H9 (cell line): ENCODE results near the gene FANK1. TPM values are rescaled to one million over a fixed set of nuclear protein-coding genes. Genes with fewer than 3 reads are reported as not detected.

ENCODE experiments used
- DNase-seq: peaks from one replicate; pipeline ENCODE4 v3.0.0-alpha.2; 2017
- H2AFZ ChIP-seq: one replicate; pipeline ENCODE4 v1.6.1; 2013; ENCODE audit warnings: mild to moderate bottlenecking, low read length, control low read depth, moderate library complexity
- H2AK5ac ChIP-seq: 2 replicates; pipeline ENCODE4 v1.6.1; 2013; ENCODE audit warnings: low read length, control low read depth, mixed read lengths; ENCODE audit not compliant: insufficient read length
- H2BK120ac ChIP-seq: one replicate; pipeline ENCODE4 v1.6.1; 2013; ENCODE audit warnings: low read depth, mild to moderate bottlenecking, low read length, control low read depth, inconsistent platforms; ENCODE audit not compliant: poor library complexity, severe bottlenecking
- H2BK12ac ChIP-seq: 2 replicates; pipeline ENCODE4 v1.6.1; 2013; ENCODE audit warnings: low read length, control low read depth, mixed read lengths, low read depth; ENCODE audit not compliant: insufficient read length
- H2BK15ac ChIP-seq: 2 replicates; pipeline ENCODE4 v1.6.1; 2013; ENCODE audit warnings: low read depth, low read length, control low read depth
- H2BK20ac ChIP-seq: one replicate; pipeline ENCODE4 v1.6.1; 2013; ENCODE audit warnings: low read depth, mild to moderate bottlenecking, low read length, control low read depth, inconsistent platforms; ENCODE audit not compliant: poor library complexity, severe bottlenecking
- H2BK5ac ChIP-seq: 2 replicates; pipeline ENCODE4 v1.6.1; 2013; ENCODE audit warnings: low read length, control low read depth, mixed read lengths; ENCODE audit not compliant: insufficient read length
- H3K14ac ChIP-seq: 2 replicates; pipeline ENCODE4 v1.6.1; 2013; ENCODE audit warnings: low read length, control low read depth; ENCODE audit not compliant: insufficient read depth
- H3K18ac ChIP-seq: 2 replicates; pipeline ENCODE4 v1.6.1; 2013; ENCODE audit warnings: low read depth, mild to moderate bottlenecking, mixed read lengths, low read length, control low read depth; ENCODE audit not compliant: insufficient read length
- H3K23ac ChIP-seq: 2 replicates; pipeline ENCODE4 v1.6.1; 2013; ENCODE audit warnings: low read length, control low read depth, mixed read lengths, low read depth; ENCODE audit not compliant: insufficient read length
- H3K23me2 ChIP-seq: 2 replicates; pipeline ENCODE4 v1.6.1; 2013; ENCODE audit warnings: low read depth, mild to moderate bottlenecking, mixed read lengths, low read length, control low read depth; ENCODE audit not compliant: insufficient read length, poor library complexity, severe bottlenecking
- H3K27ac ChIP-seq: 2 replicates; pipeline ENCODE4 v1.5.1; 2013; ENCODE audit warnings: low read length, control low read depth, mixed read lengths, low read depth; ENCODE audit not compliant: insufficient read length
- H3K27me3 ChIP-seq: 2 replicates; pipeline ENCODE4 v1.6.1; 2013; ENCODE audit warnings: low read length, control low read depth, inconsistent platforms; ENCODE audit not compliant: insufficient read depth
- H3K4ac ChIP-seq: 2 replicates; pipeline ENCODE4 v1.6.1; 2013; ENCODE audit warnings: low read depth, mild to moderate bottlenecking, control low read depth, inconsistent platforms, low read length, moderate library complexity
- H3K4me1 ChIP-seq: 2 replicates; pipeline ENCODE4 v1.6.1; 2013; ENCODE audit warnings: low read length, control low read depth, inconsistent platforms; ENCODE audit not compliant: insufficient read depth
- H3K4me2 ChIP-seq: 2 replicates; pipeline ENCODE4 v1.6.1; 2013; ENCODE audit warnings: low read length, control low read depth, mixed read lengths; ENCODE audit not compliant: insufficient read length, insufficient read depth
- H3K56ac ChIP-seq: 2 replicates; pipeline ENCODE4 v1.6.1; 2013; ENCODE audit warnings: low read depth, mild to moderate bottlenecking, mixed read lengths, low read length, control low read depth; ENCODE audit not compliant: insufficient read length
- H3K79me1 ChIP-seq: 2 replicates; pipeline ENCODE4 v1.6.1; 2013; ENCODE audit warnings: low read depth, mild to moderate bottlenecking, moderate library complexity, low read length, control low read depth, inconsistent platforms; ENCODE audit not compliant: insufficient read depth, poor library complexity, severe bottlenecking
- H3K79me2 ChIP-seq: 2 replicates; pipeline ENCODE4 v1.6.1; 2013; ENCODE audit warnings: low read length, control low read depth, inconsistent platforms; ENCODE audit not compliant: insufficient read depth
- H3K9ac ChIP-seq: 2 replicates; pipeline ENCODE4 v1.6.1; 2013; ENCODE audit warnings: low read length, control low read depth, mixed read lengths; ENCODE audit not compliant: insufficient read length; ENCODE audit errors: extremely low read depth
- H3K9me3 ChIP-seq: one replicate; pipeline ENCODE4 v1.6.1; 2013; ENCODE audit warnings: low read depth, low read length, inconsistent platforms; ENCODE audit not compliant: control insufficient read depth
- H3T11ph ChIP-seq: one replicate; pipeline ENCODE4 v1.6.1; 2013; ENCODE audit warnings: mild to moderate bottlenecking, low read length, control low read depth, inconsistent platforms
- H4K20me1 ChIP-seq: one replicate; pipeline ENCODE4 v1.6.1; 2013; ENCODE audit not compliant: control insufficient read depth, insufficient read length, insufficient read depth
- H4K5ac ChIP-seq: 2 replicates; pipeline ENCODE4 v1.6.1; 2013; ENCODE audit warnings: low read depth, mild to moderate bottlenecking, mixed read lengths, low read length, control low read depth; ENCODE audit not compliant: insufficient read length
- H4K8ac ChIP-seq: replicated peaks from 2 replicates; pipeline ENCODE4 v1.6.1; 2013; ENCODE audit warnings: low read length, control low read depth, mixed read lengths, low read depth; ENCODE audit not compliant: insufficient read length
- H4K91ac ChIP-seq: 2 replicates; pipeline ENCODE4 v1.6.1; 2013; ENCODE audit warnings: low read depth, mild to moderate bottlenecking, moderate library complexity, mixed read lengths, low read length, control low read depth; ENCODE audit not compliant: insufficient read length
- H3K27ac Mint-ChIP-seq, 3 experiments: 2 replicates in 2 of 3; 3 replicates in 1 of 3; pipeline ENCODE4 v1.8.0; 2020 to 2021; ENCODE audit warnings: mixed read lengths in 3 of 3, mild to moderate bottlenecking in 1 of 3, moderate library complexity in 1 of 3
- H3K27me3 Mint-ChIP-seq: 2 replicates; pipeline ENCODE4 v1.8.0; 2021; ENCODE audit warnings: low read depth, mild to moderate bottlenecking, moderate library complexity, mixed read lengths
- H3K36me3 Mint-ChIP-seq, 3 experiments: 2 replicates in 2 of 3; 3 replicates in 1 of 3; pipeline ENCODE4 v1.8.0; 2020 to 2021; ENCODE audit warnings: low read depth in 3 of 3, mixed read lengths in 3 of 3; ENCODE audit not compliant: insufficient read depth in 1 of 3
- H3K4me1 Mint-ChIP-seq, 2 experiments: 2 replicates each; pipeline ENCODE4 v1.8.0; 2020; ENCODE audit warnings: mixed read lengths in 2 of 2
- H3K4me3 Mint-ChIP-seq, 2 experiments: 2 replicates in 1 of 2; 3 replicates in 1 of 2; pipeline ENCODE4 v1.8.0; 2020 to 2021; ENCODE audit warnings: mild to moderate bottlenecking in 2 of 2, mixed read lengths in 2 of 2, moderate library complexity in 1 of 2
- H3K9me3 Mint-ChIP-seq, 2 experiments: 2 replicates in 1 of 2; 3 replicates in 1 of 2; pipeline ENCODE4 v1.8.0; 2020; ENCODE audit warnings: mild to moderate bottlenecking in 2 of 2, mixed read lengths in 2 of 2, moderate library complexity in 1 of 2
- WGBS: extraction: QIAGEN DNeasy Blood & Tissue Kit; methylation state at CpG from one replicate; pipeline ENCODE4 v1.1.7; 2013; ENCODE audit warnings: missing lambda C conversion rate, low lambda C conversion rate, mixed read lengths; ENCODE audit not compliant: insufficient read length; ENCODE audit errors: extremely low coverage; 5-methylcytosine and 5-hydroxymethylcytosine counted together
- total RNA-seq: library from RNA; stranded (reverse); gene quantifications from 2 replicates; pipeline ENCODE4 v1.2.1, GENCODE V29; 2021
- TF ChIP-seq, protein P1 (sequence below): fragments of 200-600 bp; sonication (generic); conservative IDR thresholded peaks from 3 replicates; pipeline ENCODE4 v1.8.0; 2021; ENCODE audit warnings: antibody characterized with exemption, mild to moderate bottlenecking

FANK1 gene
- total RNA-seq, 1 experiment from 2014 or later, result 0.68 TPM

DNA sequence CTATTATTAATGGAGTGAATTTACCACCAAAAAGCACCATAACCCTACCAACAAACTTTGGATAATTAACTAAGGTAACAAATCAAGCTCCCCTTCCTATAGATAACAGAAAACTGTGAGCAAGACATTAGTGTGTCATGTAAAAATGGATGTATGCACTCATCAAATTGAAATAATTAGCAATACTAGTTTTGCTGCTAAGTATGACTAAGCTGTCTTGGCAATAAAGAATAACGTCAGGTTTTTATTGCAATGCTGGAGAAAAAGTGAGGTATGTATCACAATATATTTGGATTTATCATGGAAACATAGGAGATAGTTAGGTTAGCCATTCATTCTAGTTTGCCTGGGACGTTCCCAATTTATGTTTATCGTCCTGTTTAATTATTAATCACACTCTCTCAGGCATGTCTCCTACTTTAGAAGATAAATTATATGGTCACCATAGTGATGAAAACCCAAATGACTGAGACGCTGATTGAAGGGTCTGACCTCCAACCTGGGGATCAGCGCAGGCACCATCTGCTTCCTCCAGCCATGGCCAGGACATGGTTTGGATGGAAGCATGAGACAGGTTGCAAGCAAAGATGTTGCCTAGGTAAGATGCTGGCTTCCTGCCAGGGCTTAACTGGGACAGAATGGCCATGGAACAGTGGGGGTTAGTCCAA is 125.6 kb downstream of the FANK1 start:
- H3K27me3 ChIP-seq, result no peaks in the 10 kb centered on the region; the same call in 1 of the 2 replicates
- no peak overlapping the region for H4K5ac ChIP-seq
- H2BK20ac ChIP-seq, result no peak overlapping the region
- no peak overlapping the region for H4K8ac ChIP-seq
- H3K9ac ChIP-seq, result no peak overlapping the region
- no peak overlapping the region for H3K56ac ChIP-seq
- no peak overlapping the region for H2AFZ ChIP-seq
- no peak overlapping the region for H3K14ac ChIP-seq
- no peak overlapping the region for H3K23ac ChIP-seq
- H3K36me3 Mint-ChIP-seq, result no peaks in the 10 kb centered on the region; a peak in 1 of 7 replicates
- no peak for DNase-seq
- no peak overlapping the region for H3K27ac Mint-ChIP-seq
- H3K4me2 ChIP-seq, result no peak overlapping the region
- TF ChIP-seq, protein P1, sequence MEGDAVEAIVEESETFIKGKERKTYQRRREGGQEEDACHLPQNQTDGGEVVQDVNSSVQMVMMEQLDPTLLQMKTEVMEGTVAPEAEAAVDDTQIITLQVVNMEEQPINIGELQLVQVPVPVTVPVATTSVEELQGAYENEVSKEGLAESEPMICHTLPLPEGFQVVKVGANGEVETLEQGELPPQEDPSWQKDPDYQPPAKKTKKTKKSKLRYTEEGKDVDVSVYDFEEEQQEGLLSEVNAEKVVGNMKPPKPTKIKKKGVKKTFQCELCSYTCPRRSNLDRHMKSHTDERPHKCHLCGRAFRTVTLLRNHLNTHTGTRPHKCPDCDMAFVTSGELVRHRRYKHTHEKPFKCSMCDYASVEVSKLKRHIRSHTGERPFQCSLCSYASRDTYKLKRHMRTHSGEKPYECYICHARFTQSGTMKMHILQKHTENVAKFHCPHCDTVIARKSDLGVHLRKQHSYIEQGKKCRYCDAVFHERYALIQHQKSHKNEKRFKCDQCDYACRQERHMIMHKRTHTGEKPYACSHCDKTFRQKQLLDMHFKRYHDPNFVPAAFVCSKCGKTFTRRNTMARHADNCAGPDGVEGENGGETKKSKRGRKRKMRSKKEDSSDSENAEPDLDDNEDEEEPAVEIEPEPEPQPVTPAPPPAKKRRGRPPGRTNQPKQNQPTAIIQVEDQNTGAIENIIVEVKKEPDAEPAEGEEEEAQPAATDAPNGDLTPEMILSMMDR, result no peak
- WGBS, result no CpG with 5 or more reads among the region's 5 CpGs
- no peaks in the 10 kb centered on the region for H3K23me2 ChIP-seq
- H4K20me1 ChIP-seq, result no peaks in the 10 kb centered on the region
- H3K27me3 Mint-ChIP-seq, result peaks cover 4% of the 10 kb centered on the region
- H3K4me1 ChIP-seq, result no peaks in the 10 kb centered on the region
- H3K4me3 Mint-ChIP-seq, result no peak overlapping the region
- no peak overlapping the region for H3K27ac ChIP-seq
- H3K4ac ChIP-seq, result no peak overlapping the region
- no peak overlapping the region for H2BK5ac ChIP-seq
- H3K18ac ChIP-seq, result no peak overlapping the region
- H2BK120ac ChIP-seq, result no peak overlapping the region
- H3K79me1 ChIP-seq, result no peaks in the 10 kb centered on the region
- peaks cover 4% of the 10 kb centered on the region in 2 experiments; a peak in 2 of 5 replicates for H3K9me3 Mint-ChIP-seq
- no peak overlapping the region for H2BK15ac ChIP-seq
- H2AK5ac ChIP-seq, result no peak overlapping the region
- no peaks in the 10 kb centered on the region for H3K9me3 ChIP-seq
- H3K4me1 Mint-ChIP-seq, result no peaks in the 10 kb centered on the region
- H4K91ac ChIP-seq, result no peak overlapping the region
- H3K79me2 ChIP-seq, result no peaks in the 10 kb centered on the region
- no peak overlapping the region for H2BK12ac ChIP-seq
- H3T11ph ChIP-seq, result no peak overlapping the region
